ENCODE data around the gene NHLRC4. TPM values are rescaled to one million over a fixed set of nuclear protein-coding genes. Genes with fewer than 3 reads are reported as not detected.

Gene NHLRC4
- total RNA-seq, 2 donors from 2014 or later, result 0.36 TPM; not detected in 1

DNA sequence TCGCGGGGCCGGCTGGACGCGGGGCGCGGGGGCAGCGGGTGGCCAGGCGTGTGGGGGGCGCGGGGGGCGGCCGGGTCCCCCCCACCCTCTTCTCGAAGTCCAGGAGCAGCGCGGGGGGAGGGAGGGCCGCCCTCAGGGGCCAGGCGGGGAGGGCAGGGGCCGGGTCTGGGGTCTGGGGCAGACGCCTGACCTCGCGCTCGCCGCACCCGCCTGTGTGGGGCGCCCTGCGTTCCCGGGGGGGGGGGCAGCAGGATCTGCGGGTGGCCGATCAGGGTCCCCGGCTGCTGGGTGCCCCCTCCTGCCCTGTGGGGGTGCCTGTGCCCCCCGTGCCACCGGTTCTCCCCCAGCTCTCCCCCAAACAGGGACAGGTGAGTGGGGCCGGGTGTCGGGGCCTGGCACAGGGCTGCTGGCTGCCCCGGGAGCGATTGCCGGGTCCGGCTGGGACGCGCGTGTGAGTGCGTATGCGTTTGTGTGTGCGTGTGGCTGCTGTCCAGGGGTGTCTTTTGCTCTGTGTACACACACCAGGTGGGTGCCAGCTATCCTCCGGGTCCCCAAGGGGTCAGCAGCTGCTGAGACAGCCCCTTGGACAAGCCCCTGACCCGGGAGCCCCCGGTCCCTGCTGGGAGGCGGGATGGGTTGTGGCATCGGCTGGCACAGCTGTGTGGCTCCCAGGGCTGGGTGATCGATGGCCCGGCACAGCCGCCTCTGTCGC, 5.9 kb upstream of the NHLRC4 start:
- DNase-seq, result no peak
- intact Hi-C loops (cut with DNase I, micrococcal nuclease), result no loop called here
- no peak for ATAC-seq

DNA sequence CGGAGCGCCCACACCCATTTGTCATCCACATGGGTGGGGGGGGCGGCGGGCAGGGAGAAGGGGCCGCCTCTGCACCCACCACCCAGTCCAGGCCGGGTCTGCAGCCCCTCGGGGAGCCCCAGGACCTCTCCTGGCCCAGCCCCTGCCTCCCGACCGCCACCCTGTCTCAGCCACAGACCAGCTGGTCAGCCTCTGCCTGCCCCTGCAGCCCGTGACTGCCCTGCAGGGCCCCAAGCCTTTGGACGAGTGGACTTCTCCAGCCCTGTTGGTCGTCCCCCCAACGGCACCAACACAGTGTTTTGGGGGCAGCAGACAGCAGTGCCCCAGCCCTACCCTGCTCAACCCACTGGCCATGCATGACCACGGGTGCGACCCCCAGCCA, 5.4 kb upstream of the NHLRC4 start:
- ATAC-seq, result no peak
- intact Hi-C loops (cut with DNase I, micrococcal nuclease), result no loop called here
- no peak for DNase-seq

DNA sequence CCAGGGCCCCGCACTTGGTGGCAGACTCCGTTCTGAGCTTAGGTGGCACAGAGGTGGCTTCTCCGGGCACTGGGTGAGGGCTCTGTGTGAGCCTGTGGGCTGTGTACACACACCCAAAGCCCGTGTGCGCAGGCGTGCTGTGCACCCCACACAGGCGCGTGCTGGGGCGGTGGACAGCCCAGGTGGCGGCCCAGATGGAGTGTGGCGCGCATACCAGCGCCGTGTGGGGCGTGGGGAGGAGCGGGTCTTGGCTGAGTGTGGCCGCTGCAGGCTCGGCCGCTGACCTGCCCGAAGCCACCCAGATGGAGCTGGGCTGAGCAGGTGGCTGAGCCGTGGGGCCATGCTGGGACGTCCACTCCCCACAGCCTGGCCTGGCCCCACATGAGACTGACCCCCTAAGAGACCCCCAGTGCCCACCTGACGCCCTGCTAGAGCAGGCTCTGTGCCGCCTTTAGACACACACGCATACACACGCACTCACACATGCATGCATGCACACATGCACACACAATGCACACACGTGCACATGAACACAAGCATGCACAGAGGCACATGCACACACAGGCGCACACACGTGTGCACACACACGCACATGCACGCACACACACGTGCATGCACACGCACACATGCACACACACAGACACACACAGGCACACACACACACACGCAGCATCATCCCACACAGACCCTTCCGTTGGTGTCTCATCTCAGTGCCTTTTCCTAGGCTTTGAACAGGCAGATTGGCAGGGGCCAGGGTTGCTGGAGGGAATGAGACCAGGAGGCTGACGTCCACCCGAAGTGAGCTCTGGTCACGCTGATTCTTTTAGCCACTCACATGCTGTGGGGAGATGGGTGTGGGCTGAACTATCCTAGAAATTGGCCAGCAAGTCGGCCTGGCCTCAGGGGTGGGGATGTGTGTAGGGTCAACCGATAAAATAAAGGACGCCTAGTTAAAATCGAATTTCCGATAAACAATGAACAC, 4.6 kb upstream of the NHLRC4 start:
- DNase-seq (no peak), ATAC-seq (no peak)
- intact Hi-C loops (cut with DNase I, micrococcal nuclease), result no loop called here

DNA sequence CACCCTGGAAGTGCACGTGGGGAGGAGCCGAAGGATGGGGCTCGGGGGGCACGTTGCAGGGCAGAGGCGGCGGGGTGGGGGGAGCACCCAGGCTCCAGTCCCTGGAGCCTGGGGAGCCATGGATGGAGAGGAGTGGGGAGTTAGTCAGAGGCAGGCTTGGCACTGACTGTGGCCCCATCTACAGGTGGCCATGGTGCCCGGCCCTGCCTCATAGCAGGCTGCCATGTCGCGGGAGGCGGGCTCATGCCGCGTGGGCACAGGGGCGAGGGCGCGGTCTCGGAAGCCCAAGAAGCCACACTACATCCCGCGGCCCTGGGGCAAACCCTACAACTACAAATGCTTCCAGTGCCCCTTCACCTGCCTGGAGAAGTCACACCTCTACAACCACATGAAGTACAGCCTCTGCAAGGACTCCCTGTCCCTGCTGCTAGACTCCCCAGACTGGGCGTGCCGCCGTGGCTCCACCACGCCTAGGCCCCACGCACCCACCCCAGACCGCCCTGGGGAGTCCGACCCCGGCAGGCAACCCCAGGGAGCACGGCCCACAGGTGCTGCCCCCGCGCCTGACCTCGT, 3.6 kb upstream of the NHLRC4 start:
- intact Hi-C loops (cut with DNase I, micrococcal nuclease), result no loop called here
- DNase-seq, result no peak
- ATAC-seq, result no peak

DNA sequence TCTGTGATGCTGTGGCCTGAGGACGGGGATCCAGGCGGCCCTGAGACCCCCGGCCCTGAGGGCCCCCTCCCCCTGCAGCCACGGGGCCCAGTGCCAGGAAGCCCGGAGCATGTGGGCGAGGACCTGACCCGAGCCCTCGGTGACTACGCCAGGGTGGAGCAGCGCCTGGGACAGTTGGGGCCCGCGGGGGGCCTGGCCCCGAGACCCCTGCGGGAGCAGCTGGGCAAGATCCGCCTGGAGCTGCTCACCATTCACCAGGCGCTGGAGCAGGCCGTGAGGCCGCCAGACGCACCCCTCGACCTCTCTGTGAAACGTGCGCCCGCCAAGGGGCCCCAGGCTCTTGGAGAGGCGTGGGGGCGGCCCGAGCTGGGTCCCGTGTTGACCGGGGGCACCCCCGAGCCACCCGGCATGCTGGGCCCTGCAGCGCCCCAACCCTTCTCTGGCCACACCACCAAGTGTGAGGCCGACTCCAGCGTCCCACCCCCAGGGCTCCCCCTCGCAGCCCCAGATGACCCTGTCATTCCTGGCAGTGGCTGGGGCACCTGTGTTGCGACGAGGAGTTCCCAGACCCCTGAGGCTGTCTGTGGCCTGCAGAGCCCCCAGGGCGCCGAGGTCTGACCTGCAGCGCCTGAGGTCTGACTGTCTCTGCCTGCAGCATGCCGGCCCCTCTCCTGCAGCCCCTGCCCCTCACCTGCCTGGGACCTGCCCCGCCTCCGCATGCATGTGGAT, 2.0 kb upstream of the NHLRC4 start:
- DNase-seq (no peak), ATAC-seq (no peak)
- intact Hi-C loops (cut with DNase I, micrococcal nuclease), result no loop called here

DNA sequence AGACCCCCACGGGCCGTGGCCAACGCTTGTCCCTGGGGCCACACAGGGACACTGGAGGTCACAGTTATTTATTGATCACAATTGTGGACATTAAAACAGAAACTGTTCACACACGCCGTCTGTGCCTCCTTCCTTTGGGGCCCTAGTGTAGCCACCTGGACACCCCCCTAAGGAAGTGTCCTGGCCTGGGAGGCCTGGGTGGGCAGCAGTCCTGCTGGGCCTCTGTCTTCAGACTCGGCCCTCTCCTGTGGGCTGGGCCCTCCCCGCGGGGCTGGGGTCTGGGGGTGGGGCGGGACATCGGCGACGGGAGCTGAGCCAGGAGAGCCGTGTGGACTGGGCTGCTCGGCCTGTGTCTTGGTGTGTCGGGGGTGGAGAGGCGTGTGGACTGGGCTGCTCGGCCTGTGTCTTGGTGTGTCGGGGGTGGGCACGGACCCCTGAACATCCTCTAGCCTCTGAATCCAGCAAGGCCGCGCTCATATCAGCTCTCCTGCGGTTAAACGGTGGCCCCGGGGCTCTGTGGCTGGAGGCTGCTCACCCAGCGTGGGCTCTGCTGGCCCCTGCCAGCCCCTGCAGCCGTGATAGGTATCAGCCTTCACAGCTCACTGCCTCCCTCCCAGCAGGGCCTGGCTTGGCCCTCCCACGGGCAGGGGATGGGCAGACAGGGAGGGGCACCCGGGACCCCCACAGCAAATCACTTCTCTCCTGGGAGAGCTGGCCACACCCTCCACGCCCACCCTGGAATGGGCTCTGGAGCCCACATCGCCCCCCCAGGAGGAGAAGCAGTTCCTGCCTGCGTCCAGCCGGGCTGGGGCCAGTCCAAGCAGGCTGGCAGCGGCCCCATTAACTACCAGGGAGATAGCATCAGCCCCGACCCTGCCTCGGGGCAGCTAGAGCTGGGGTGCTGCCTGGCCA, 1.1 kb upstream of the NHLRC4 start:
- DNase-seq, result no peak
- ATAC-seq, result no peak
- intact Hi-C loops (cut with DNase I, micrococcal nuclease), result no loop called here

DNA sequence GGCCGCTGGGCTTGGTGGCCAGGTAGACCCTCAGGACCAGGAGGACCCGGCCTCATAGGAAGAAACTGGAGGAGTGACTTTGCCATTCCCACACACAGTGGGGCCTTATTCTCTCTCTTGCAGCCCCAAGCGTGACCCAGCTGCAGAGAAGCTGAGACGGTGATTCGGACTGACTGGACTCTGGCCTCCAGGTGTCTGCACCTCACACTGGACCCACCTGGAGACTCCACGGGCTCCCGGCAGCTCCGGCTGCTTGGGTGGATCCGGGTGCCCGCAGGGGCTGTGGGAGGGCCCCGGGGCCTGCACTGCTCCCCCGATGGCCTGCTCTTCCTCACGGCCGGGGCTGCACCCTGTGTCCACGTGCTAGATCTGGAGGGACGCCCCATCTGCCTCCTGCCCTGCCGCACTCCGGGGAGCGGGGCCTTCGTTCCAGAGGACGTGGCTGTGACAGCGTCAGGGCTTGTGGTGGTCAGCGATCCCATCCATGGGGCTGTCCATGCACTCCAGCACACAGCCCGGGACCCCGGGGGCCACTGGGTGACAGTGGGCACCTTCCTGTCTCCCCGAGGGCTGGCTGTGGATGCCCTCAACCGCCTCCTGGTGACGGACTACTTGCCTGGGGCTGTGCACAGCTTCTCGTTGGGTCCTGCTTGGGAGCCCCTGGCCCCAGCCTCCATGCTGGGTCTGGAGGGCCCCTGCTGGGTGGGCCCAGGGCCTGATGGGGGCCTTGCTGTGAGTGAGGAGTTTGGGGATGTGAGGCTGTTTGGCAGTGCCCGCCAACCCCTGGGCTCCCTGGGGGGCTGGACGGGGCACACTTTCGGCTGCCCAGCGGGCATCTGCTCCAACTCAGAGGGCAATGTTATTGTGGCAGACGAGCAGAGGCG, 810 bp downstream of the NHLRC4 start:
- no peak for ATAC-seq
- intact Hi-C loops (cut with DNase I, micrococcal nuclease), result no loop called here
- no peak for DNase-seq

DNA sequence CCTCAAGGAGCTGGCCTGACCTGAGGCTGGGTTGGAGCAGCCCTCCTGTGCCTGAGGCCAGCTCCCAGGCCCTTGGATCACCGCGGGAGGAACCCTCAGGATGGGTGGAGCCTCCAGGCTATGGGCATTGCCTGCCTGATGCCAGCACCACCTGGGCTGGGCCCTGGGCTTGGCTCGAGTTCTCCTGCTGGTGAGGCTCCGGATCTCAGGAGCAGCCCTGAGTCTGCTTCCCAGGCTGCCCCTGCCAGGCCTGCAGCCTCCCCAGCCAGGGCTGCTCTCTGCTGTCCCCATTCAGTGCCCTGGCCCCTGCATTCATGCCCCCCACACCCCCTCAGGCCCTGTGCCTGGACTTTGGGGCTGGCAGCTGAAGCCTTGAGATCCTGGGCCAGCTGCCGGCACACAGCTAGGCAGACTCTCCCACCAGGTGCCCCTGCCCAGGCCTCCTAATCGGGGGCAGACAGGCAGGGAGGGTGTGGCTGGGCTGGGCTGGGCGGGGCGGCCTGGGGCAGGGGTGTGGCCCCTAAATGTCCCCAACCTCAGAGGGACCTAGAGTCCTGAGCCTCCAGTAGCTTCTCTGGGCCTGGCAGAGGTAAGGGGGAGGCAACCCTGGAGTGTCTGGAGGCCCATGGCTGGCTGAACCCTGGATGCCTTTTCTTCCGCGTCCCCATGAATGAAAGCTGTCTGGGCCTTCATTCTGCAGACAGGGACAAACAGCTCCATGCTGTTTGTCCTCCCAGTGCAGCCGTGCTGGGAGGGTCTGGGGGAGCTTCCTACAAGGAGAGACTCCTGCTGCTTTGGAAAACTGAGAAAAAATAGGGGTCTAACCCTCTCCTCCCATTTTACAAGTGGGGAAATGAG, 1.8 kb downstream of the NHLRC4 start:
- ATAC-seq (peak; percentile 70), DNase-seq (peak in 1 of 2 donors; percentile 66)
- intact Hi-C loops (cut with DNase I, micrococcal nuclease), result no loop called here

DNA sequence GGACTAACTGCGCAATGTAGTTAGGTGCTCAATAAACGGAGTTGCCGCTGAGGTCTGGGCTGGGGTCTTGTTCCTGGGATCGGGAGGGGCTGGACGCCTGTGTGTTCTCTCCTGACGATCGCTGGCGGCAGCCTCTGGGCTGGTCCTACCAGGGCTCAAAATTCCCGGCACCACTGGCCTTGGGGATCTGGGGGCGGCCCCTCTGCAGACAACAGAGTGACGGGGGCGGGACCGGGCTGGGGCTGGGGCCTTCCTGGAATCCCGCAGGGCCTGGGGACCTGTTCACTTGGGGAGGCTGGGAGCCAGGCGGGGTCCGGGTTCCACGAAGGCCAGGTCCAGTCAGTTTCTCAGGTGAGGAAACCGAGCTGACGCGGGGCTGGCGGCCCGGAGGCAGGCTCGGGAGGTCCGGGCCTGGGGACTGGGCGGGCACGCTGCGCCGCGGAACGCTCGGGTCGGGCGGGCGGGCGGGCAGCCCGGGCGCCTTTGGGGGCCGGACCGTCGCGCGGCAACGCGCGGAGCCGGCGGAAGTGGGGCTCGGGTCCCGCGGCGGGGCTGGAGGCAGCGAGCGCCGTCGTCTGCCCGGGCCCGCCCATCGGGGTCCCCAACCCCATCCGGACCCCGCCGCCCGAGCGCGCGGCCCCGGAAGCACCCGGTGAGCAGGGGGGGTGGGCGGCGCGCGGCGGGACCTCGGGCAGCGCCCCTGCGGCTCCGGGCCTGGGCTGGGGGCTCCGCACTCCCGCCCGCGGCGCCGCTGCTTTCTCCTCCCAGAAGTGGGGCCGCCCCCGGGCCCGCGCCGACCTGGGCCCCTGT, 2.8 kb downstream of the NHLRC4 start, which contains the start of gene PIGQ:
TSS of gene PIGQ (plus strand) at position 524 of the 810 bp plus-strand sequence. CDS start 4,107 bp downstream, outside the sequence.
- peak; percentile 64 to 73 for DNase-seq
- intact Hi-C loops (cut with DNase I, micrococcal nuclease), result no loop called here
- peak; percentile 56 for ATAC-seq

DNA sequence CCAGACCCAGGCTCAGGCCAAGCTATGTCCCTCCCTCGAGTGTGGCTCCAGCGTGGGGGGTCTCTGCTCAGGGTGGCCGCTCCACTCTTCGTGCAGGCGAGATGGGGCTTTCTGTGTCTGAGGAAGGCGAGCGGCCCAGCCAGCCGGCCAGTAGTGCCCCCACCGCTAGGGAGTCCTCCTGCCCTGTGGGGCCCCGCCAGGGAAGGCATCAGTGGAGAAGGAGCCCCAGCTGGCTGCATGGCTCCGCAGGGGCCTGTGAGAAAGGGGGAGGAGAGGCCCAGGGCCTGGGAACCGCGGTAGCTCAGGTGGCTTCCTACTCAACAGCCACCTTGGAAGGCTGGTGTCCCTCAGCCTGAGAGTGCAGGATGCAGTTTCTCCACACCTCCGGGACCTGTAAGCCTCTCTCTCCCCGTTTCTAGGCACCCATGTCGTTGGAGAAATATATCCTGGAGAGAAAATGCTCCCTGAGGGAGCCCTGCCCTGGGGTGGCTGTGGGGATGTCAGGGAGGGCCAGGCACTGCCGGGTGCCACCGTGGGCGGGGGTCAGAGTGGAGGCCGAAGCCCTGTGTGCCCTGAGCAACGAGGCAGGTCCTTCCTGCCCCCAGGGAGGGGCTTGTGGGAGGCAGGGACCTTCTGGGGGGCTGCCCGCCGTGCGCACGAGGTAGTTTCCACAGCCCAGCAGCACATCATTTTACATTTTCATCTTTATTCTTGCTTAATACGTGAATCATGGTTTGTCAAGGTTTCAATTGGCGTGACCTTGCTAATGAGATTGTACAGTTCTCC, 6.3 kb downstream of the NHLRC4 start:
- intact Hi-C loops (cut with DNase I, micrococcal nuclease), result no loop called here
- ATAC-seq (no peak), DNase-seq (no peak)

DNA sequence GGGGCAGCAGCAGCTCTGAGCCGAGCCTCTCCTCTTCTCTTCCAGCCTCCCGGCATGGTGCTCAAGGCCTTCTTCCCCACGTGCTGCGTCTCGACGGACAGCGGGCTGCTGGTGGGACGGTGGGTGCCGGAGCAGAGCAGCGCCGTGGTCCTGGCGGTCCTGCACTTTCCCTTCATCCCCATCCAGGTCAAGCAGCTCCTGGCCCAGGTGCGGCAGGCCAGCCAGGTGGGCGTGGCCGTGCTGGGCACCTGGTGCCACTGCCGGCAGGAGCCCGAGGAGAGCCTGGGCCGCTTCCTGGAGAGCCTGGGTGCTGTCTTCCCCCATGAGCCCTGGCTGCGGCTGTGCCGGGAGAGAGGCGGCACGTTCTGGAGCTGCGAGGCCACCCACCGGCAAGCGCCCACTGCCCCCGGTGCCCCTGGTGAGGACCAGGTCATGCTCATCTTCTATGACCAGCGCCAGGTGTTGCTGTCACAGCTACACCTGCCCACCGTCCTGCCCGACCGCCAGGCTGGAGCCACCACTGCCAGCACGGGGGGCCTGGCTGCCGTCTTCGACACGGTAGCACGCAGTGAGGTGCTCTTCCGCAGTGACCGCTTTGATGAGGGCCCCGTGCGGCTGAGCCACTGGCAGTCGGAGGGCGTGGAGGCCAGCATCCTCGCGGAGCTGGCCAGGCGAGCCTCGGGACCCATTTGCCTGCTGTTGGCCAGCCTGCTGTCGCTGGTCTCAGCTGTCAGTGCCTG, 7.4 kb downstream of the NHLRC4 start:
- intact Hi-C loops (cut with DNase I, micrococcal nuclease), result no loop called here
- ATAC-seq (no peak), DNase-seq (no peak)

DNA sequence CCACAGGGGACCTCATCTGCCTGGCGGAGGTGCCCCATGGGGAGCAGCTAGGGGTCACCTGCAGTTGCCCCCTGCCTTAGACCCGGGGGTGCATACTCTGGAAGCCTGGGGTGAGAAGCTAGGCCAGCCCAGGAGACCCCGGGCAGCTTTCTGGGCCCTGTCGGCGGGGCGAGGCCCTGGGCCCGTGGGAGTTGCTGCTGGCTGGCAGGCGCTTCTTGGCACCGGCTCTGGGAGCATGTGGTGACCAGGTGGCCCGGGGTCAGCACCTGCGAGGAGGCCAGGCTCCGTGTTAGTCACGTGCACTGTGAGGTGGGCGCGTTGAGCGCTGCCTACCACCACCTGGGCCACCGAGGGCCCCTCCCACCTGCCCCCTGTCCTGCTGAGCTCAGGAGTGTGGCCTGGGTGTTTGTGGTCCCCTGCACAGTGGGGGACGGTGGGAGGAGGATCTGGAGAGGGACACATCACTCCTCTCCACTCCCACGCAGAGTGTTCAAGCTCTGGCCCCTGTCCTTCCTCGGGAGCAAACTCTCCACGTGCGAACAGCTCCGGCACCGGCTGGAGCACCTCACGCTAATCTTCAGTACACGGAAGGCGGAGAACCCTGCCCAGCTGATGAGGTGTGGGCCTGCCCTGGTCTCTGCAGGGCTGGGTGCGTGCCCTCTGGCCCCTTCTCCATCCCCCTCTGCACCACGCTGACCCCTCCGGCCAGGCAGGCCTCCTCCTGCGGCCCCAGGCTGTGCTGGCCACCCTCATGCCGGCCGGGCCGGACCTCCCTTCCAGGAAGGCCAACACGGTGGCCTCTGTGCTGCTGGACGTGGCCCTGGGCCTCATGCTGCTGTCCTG, 8.8 kb downstream of the NHLRC4 start:
- intact Hi-C loops (cut with DNase I, micrococcal nuclease), result no loop called here
- ATAC-seq, result no peak
- no peak for DNase-seq

DNA sequence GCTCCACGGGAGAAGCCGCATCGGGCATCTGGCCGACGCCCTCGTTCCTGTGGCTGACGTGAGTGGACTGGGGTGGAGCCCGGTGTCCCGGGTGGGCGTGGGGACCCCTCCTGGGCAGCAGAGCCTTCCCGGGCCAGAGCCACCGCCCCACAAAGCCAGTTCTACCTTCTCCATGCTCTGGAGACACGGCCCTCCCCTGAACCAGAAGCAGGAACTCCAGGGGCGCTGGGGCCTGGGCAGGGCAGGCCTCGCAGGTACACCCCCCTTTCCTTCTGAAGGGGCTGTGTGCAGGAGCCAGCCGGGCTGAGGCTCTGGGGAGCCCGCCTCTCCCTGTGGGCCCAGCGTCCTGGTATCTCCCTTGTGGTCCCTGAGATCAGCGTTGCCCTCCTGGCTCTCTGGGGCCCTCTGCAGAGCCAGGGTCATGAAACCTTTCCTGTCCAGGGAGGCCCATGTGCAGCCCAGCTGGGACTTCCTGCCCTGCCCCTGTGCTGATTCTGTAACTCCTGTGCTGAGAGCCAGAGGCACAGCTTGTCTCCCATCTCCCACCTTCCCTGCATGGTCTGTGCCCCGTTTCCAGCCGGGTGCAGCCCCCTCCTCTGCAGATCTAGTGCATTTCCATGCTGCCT, 9.5 kb downstream of the NHLRC4 start:
- DNase-seq, result no peak
- ATAC-seq, result no peak
- intact Hi-C loops (cut with DNase I, micrococcal nuclease), result no loop called here
